GM18499 (cell line): ENCODE data around the gene CHD9NB.

ENCODE experiments used
- ATAC-seq: cut with Tn5 transposase; IDR thresholded peaks from one replicate; pipeline ENCODE4 v1.9.1; 2021; ENCODE audit warnings: moderate number of reproducible peaks; ENCODE audit not compliant: insufficient read depth, unreplicated experiment

The CHD9NB gene

GRCh38 chr16:53036066-53036465 is 16.6 kb downstream of the CHD9NB start:
- ATAC-seq: no peak

- ATAC-seq: no peak
These were observed 17.3 kb downstream of the CHD9NB start for GRCh38 chr16:53035176-53035942.

- no peak for ATAC-seq
These were observed 18.4 kb downstream of the CHD9NB start for GRCh38 chr16:53034306-53034705.

- ATAC-seq: no peak
These were observed 21.3 kb downstream of the CHD9NB start for GRCh38 chr16:53031323-53031942.

GRCh38 chr16:53029971-53030370 is 22.7 kb downstream of the CHD9NB start:
- no peak for ATAC-seq

GRCh38 chr16:53024045-53024444 is 28.7 kb downstream of the CHD9NB start:
- ATAC-seq: no peak

GRCh38 chr16:53022374-53022773 is 30.3 kb downstream of the CHD9NB start:
- no peak for ATAC-seq

- ATAC-seq: no peak
These were observed 33.8 kb downstream of the CHD9NB start for GRCh38 chr16:53018834-53019416.

- no peak for ATAC-seq
These were observed 38.4 kb downstream of the CHD9NB start for GRCh38 chr16:53014287-53014686.

- ATAC-seq: no peak
These were observed 45.6 kb downstream of the CHD9NB start for GRCh38 chr16:53007095-53007494.

- ATAC-seq: no peak
These were observed 54.8 kb downstream of the CHD9NB start for GRCh38 chr16:52997922-52998321.

- no peak for ATAC-seq
These were observed 57.8 kb downstream of the CHD9NB start for GRCh38 chr16:52994942-52995341.

GRCh38 chr16:52993179-52993578 is 59.5 kb downstream of the CHD9NB start:
- ATAC-seq: no peak

GRCh38 chr16:52991572-52991971 is 61.1 kb downstream of the CHD9NB start:
- ATAC-seq: no peak
